Measurements from ENCODE around the gene RAMACL.

GRCh38 chr6:166556336-166556735 lies 30.1 kb downstream of the RAMACL start:
- no peak for TF ChIP-seq CTCF (IDR thresholded peaks at IDR 0.05)
- no peak for TF ChIP-seq POLR2A (IDR thresholded peaks at IDR 0.05)
